HG03571 (cell line): ENCODE results near the gene RNF180.

Experiments
- ATAC-seq: cut with Tn5 transposase; IDR thresholded peaks from one replicate; pipeline ENCODE4 v1.9.1; 2021; ENCODE audit not compliant: unreplicated experiment

RNF180 gene

DNA sequence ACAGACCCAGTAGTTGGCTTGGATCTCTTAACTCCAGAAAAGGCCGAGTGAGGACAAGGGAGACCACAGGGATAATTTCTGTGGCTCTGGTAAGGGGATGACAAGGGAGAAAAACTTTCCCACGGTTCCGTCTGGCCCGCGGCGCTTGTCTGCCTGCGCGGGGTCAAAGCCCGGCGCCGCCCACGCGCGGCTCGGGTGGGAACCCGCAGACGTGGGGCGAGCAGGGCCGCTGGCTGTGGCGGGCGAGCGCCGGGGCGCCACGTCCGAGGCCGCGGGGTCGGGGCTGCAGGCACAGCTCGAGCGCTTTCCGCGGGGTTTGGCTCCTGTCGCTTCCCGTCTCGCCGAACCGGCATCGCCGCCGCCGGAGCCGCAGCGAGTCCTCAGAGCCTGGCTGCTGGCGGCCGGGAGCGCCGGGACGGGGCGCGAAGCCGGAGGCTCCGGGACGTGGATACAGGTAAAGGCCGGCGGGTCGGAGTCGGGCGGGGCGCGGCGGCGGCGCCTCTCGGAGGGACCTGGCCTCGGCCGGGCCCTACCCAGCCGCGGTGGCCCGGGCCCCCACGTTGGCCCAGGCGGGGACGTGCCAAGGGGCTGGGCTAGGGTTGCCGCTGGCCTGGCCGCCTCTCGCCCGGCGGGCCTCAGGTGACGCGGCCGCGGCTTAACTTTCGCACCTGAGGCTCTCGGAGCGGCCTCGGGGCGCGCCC lies at the start of gene RNF180:
TSS of gene RNF180 (plus strand) at position 344 of the 701 bp plus-strand sequence. CDS start 34,965 bp downstream, outside the sequence.
- peak; percentile 45 for ATAC-seq

- ATAC-seq: no peak
Measured at GRCh38 chr5:64125521-64125920, 40.1 kb upstream of the RNF180 start.

GRCh38 chr5:64126202-64126741 lies 39.4 kb upstream of the RNF180 start:
- ATAC-seq: no peak

DNA sequence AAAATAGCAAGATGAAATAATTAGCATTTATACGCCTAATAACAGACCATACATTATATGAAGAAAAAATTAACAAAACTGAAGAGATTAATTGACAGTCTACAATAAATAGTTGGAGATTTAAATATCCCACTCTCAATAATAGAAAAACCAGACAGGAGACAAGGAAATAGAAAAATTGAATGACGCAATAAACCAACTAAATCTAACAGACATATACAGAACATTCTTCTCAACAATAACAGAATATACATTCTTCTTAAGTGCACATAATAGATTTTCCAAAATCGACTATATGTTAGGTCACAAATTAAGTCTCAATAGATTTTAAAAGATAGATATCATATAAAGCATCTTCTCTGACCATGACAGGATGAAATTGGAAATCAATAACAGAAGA lies 25.6 kb upstream of the RNF180 start:
- no peak for ATAC-seq

DNA sequence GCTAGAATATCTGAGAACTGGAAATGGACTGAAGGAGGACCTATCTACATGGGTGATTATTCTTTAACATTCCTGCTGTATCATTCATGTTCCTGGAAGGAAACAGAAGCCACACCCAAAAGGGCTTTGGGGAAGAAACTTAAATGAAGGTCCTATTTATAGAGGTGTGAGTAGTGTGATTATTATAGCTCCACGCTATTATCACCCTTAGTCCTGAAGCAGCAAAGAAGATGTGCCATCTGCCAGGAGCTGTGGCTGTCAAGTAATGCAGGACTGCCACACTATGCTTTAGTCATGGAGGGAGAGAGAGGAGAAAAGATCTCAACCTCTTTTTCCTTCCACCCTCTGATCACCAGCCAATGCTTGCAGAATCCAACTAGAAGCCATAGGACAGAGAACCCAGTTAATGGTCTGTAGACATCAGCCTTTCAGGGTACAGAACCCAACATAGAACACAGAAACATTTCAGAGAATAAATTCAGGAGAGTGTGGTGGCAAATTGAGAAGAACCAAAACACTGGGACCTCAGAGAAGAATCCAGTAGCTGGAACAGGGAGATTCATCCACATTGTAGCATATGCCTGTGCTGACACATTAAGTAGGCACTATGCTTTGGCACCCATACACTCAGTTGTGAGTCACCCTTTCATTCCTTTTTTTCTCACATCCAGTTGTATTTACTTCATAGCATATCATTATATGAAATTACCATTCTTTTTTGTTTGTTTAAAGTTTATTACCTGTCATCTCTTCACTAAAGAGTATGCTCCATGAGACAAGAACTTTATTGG lies 21.0 kb upstream of the RNF180 start:
- ATAC-seq: no peak

- ATAC-seq: no peak
Measured at GRCh38 chr5:64145216-64145895, 20.3 kb upstream of the RNF180 start.

DNA sequence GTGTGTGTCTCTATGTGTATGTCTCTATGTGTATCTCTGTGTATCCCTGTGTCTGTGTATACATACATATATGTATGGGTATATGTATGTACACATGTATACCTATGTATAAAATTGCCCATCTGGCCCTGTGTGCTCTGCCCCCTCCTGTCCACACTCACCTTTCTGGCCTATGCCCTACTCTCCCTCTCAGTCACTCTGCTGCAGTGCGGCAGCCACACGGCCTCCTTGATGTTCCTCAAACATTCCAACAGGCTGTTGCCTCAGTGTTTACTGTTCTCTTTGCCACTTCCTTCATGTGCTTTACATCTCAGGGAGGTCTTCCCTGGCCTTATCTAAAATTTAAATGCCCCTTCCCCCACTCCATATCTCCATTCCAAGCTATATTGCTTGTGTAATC lies 18.3 kb upstream of the RNF180 start:
- no peak for ATAC-seq

- ATAC-seq: peak; percentile 55
Measured at GRCh38 chr5:64147849-64148441, 17.7 kb upstream of the RNF180 start.

- ATAC-seq: no peak
Measured at GRCh38 chr5:64149268-64149667, 16.4 kb upstream of the RNF180 start.

DNA sequence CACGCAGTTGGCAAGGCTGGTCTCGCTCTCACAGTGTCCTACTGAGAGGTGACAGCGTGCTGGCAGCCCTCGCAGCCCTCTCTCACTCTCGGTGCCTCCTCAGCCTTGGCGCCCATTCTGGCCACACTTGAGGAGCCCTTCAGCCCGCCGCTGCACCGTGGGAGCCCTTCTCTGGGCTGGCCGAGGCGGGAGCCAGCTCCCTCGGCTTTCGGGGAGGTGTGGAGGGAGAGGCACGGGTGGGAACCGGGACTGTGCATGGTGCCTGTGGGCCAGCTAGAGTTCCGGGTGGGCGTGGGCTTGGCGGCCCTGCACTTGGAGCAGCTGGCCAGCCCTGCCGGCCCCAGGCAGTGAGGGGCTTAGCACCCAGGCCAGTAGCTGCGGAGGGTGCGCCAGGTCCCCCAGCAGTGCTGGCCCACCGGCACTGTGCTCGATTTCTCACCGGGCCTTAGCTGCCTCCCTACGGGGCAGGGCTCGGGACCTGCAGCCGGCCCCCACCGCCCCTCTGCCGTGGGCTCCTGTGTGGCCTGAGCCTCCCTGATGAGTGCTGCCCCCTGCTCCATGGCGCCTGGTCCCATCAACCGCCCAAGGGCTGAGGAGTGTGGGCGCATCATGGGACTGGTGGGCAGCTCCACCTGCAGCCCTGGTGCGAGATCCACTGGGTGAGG lies 15.7 kb upstream of the RNF180 start:
- ATAC-seq: no peak

GRCh38 chr5:64156261-64156660 lies 9.4 kb upstream of the RNF180 start:
- no peak for ATAC-seq

- no peak for ATAC-seq
Measured at GRCh38 chr5:64158827-64159226, 6.8 kb upstream of the RNF180 start.

- ATAC-seq: no peak
Measured at GRCh38 chr5:64160201-64160600, 5.4 kb upstream of the RNF180 start.

GRCh38 chr5:64161420-64161819 lies 4.2 kb upstream of the RNF180 start:
- peak; percentile 56 for ATAC-seq

DNA sequence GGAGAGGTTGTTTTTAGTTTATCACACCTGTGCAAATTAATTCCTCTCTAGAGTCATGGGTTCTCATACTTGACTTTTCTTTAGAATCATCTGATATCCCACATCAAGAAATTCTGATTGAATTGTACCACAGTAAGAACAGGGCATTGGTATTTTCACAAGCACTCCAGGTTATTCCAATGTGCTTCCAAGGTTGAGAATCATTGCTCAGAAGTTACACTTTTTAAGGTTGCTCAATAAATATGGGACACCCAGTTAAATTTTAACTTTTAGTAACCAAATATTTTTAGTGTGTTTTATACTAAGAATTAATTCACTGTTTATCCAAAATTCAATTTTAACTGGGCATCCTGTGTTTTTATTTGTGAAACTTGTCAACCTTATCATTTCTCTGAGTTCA lies 2.5 kb upstream of the RNF180 start:
- no peak for ATAC-seq

DNA sequence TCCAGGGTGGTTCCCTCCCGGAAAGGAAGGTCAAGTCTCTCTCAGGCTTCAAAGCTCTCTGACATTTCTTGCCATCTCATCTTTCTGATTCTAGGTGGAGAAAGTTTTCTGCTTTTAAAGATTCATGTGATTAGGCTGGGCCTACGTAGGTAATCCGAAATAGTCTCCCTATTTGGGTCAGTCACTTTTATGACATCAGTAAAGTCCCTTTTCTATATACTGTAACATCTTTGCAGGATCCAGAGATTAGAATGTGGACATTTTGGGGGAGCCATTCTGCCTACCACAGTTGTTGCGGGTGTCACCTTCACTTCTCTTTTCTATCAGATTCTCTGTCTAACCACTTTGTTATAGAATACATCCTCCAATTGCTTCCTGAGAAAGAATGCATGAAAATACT lies 1.9 kb upstream of the RNF180 start:
- ATAC-seq: no peak

DNA sequence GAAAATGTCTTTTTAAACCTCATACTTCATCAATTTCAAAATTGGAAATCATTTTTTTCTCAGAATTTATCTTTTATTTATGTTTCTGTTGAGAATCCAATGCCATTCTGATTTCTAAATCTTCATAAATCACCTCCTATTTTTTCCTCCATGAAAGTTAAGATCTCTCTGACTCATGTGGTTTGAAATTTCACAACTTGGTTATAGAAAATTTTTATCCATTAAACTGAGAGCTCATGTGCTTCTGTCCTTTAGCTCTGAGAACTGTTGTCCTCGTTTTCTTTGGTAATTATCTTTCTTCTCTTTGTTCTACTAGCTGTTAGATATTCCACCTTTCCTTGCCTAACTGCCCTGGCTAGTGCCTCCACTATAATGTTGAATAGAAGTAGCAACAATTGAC lies 1.5 kb upstream of the RNF180 start:
- ATAC-seq: no peak

DNA sequence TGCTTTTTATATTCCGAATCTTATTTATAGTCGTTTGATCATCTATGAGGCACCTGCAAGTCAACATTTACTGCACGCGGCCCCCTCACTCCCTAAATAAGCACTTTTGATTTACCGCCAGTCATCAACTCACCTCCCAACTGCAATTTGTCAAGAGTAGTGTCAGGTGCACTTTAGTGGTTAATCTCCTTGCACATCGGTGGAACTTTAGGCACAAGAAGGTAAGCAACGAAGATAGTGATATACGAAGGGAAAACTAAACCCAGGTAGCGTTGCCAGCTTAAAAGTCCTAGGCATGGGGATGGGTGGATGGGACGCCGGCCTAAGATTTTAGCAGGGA lies 513 bp upstream of the RNF180 start:
- no peak for ATAC-seq

DNA sequence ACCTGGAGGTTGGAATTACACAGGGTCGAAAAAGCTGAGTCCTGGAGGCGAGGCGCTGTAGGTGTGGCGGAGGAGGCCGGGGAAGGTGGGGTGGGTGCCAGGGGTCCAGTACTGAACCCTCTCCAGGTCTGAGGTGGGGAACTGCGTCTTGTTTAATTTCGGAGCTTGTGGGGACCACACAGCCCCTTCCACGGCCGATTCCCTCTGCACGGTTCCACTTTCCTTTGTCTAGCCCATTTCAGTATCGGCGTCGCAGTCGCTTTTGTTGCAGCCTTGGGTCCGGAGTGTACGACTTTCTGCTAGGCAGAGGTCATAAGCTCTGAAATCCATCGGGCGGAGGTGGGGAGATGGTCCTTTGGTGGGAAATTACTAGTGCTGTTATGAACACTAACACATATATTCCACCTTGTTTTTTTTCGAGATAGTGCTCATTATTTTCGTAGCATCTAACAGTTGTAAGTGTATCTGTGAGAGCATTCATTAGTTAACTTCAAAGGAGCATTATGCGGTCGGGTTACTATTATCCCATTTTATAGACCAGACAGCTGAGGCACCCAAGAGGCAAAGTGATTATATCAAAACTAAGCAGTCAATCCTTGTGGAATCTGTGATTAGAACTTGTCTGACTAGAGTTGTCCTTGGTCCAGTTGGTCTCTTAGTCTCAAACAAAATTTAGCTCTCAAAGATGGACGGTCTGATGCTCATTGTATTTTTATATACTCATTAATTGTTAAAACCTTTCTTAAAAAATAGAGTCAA lies 737 bp downstream of the RNF180 start:
- peak; percentile 2 for ATAC-seq

- no peak for ATAC-seq
Measured at GRCh38 chr5:64176301-64176700, 10.7 kb downstream of the RNF180 start.
